Measurements from ENCODE around the gene CTLA4. TPM values are rescaled to one million over a fixed set of nuclear protein-coding genes. Genes with fewer than 3 reads are reported as not detected.

Gene CTLA4
- polyA plus RNA-seq, 1 donor (not counting 4 experiments of a cell fraction or from before 2014, with no cell fraction given), result not detected

DNA sequence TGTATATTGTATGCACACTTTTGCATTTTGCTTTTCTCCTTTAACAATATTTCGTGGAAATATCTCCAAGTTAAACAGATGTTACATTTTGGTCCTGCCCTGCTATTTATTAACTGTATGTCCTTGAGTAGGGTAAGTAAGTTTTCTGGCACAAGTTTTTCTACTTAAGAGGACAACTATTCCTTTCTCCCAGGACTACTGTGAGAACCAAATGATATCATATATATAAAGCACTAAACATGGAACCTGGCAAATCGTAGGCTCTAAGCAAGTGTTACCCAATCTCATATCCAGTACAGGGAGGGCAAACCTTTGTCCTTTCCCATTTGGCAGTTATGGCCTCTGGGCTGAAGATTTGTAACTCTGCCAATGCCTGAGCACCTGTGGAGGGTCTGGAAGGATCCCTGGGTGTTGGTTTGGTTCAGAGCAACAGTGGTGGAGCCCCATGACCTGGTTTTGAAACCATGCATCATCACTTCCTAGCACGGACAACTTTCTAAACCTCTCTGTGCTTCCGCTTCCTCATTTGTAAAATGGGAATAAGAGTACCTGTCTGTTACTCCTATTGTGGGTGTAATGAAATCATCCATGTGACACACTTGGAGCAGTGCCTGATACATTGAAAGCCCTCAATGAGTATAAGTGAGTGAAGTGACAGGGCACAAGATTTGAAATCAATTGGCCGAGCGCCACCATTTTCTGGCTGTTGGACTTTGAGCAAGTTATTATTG, 40.7 kb downstream of the CTLA4 start:
- TF ChIP-seq, protein P1, sequence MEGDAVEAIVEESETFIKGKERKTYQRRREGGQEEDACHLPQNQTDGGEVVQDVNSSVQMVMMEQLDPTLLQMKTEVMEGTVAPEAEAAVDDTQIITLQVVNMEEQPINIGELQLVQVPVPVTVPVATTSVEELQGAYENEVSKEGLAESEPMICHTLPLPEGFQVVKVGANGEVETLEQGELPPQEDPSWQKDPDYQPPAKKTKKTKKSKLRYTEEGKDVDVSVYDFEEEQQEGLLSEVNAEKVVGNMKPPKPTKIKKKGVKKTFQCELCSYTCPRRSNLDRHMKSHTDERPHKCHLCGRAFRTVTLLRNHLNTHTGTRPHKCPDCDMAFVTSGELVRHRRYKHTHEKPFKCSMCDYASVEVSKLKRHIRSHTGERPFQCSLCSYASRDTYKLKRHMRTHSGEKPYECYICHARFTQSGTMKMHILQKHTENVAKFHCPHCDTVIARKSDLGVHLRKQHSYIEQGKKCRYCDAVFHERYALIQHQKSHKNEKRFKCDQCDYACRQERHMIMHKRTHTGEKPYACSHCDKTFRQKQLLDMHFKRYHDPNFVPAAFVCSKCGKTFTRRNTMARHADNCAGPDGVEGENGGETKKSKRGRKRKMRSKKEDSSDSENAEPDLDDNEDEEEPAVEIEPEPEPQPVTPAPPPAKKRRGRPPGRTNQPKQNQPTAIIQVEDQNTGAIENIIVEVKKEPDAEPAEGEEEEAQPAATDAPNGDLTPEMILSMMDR (optimal IDR thresholded peaks at IDR 0.05 in 1 of 3, IDR thresholded peaks at IDR 0.05 in 1 of 3, conservative IDR thresholded peaks at IDR 0.05 in 1 of 3; ENCODE audit: extremely low read depth in 1 of 3, insufficient read depth in 2 of 3, low read length in 3 of 3), result no peak
- TF ChIP-seq EZH2 (IDR thresholded peaks at IDR 0.05; ENCODE audit: low read length), result no peak
- Histone ChIP-seq H3K27me3 (ENCODE audit: control insufficient read depth, extremely low read depth, insufficient read depth, low read length) (no peaks in the 10 kb centered on the region), H3K9me1 (ENCODE audit: control insufficient read depth, extremely low read depth, insufficient read depth, low read length) (no peaks in the 10 kb centered on the region), H3K9me3 (ENCODE audit: control insufficient read depth, low read depth, low read length) (no peaks in the 10 kb centered on the region), H2AFZ (ENCODE audit: control insufficient read depth, low read length) (no peak overlapping the region), H3K9ac (ENCODE audit: control insufficient read depth, extremely low read depth, insufficient read depth, low read length) (no peak overlapping the region), H3K27ac (ENCODE audit: control insufficient read depth, insufficient read depth, low read length) (no peak overlapping the region), H4K20me1 (ENCODE audit: control insufficient read depth, extremely low read depth, insufficient read depth, low read length) (no peaks in the 10 kb centered on the region), H3K79me2 (ENCODE audit: control insufficient read depth, insufficient read depth, low read length) (no peaks in the 10 kb centered on the region), H3K4me1 (ENCODE audit: control insufficient read depth, extremely low read depth, insufficient read depth, low read length) (no peaks in the 10 kb centered on the region), H3K36me3 (ENCODE audit: control insufficient read depth in 2 of 2, extremely low read depth in 1 of 2, insufficient read depth in 2 of 2, low read length in 2 of 2) (no peaks in the 10 kb centered on the region), H3K4me2 (ENCODE audit: control insufficient read depth, extremely low read depth, insufficient read depth, low read depth, low read length) (no peak overlapping the region), H3K4me3 (ENCODE audit: control insufficient read depth in 2 of 3, extremely low read depth in 1 of 3, insufficient read depth in 2 of 3, low read depth in 1 of 3, low read length in 3 of 3) (no peak overlapping the region)
- dilution Hi-C loops (cut with MboI; ENCODE audit: extremely low pct_ligation_motif_present, low sequenced_read_pairs), result no loop called here
- DNase-seq (ENCODE audit: low read depth, low spot score), result no peak
- FAIRE-seq, result no peak

DNA sequence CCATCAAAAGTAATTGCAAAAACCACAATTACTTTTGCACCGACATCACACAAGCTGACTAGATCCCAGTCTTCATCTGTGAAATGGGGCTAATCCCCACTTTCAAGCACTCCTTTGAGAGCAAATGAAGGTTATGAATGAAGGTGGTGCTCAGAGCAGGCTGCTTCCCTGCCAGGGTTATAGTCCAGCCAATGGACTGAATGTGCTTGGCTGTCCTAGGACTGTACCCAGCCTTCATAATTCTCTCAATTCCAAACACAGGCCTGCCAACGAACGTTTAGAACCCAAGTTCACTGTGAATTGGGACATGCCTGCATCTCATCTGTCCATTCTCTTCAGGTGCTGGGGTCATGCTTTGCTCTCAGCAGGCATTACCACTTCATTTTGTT, 41.2 kb downstream of the CTLA4 start:
- Histone ChIP-seq H4K20me1 (ENCODE audit: control insufficient read depth, extremely low read depth, insufficient read depth, low read length) (no peaks in the 10 kb centered on the region), H3K9ac (ENCODE audit: control insufficient read depth, extremely low read depth, insufficient read depth, low read length) (no peak overlapping the region), H3K4me3 (ENCODE audit: control insufficient read depth in 2 of 3, extremely low read depth in 1 of 3, insufficient read depth in 2 of 3, low read depth in 1 of 3, low read length in 3 of 3) (no peak overlapping the region), H3K4me2 (ENCODE audit: control insufficient read depth, extremely low read depth, insufficient read depth, low read depth, low read length) (no peak overlapping the region), H3K9me3 (ENCODE audit: control insufficient read depth, low read depth, low read length) (no peaks in the 10 kb centered on the region), H3K27ac (ENCODE audit: control insufficient read depth, insufficient read depth, low read length) (no peak overlapping the region), H3K9me1 (ENCODE audit: control insufficient read depth, extremely low read depth, insufficient read depth, low read length) (no peaks in the 10 kb centered on the region), H3K36me3 (ENCODE audit: control insufficient read depth in 2 of 2, extremely low read depth in 1 of 2, insufficient read depth in 2 of 2, low read length in 2 of 2) (no peaks in the 10 kb centered on the region), H3K79me2 (ENCODE audit: control insufficient read depth, insufficient read depth, low read length) (no peaks in the 10 kb centered on the region), H3K4me1 (ENCODE audit: control insufficient read depth, extremely low read depth, insufficient read depth, low read length) (no peaks in the 10 kb centered on the region), H2AFZ (ENCODE audit: control insufficient read depth, low read length) (no peak overlapping the region), H3K27me3 (ENCODE audit: control insufficient read depth, extremely low read depth, insufficient read depth, low read length) (no peaks in the 10 kb centered on the region)
- TF ChIP-seq, protein P1 (optimal IDR thresholded peaks at IDR 0.05 in 1 of 3, IDR thresholded peaks at IDR 0.05 in 1 of 3, conservative IDR thresholded peaks at IDR 0.05 in 1 of 3; ENCODE audit: extremely low read depth in 1 of 3, insufficient read depth in 2 of 3, low read length in 3 of 3), result no peak
- no peak for TF ChIP-seq EZH2 (IDR thresholded peaks at IDR 0.05; ENCODE audit: low read length)
- DNase-seq (ENCODE audit: low read depth, low spot score), result no peak
- no peak for FAIRE-seq
- dilution Hi-C loops (cut with MboI; ENCODE audit: extremely low pct_ligation_motif_present, low sequenced_read_pairs), result no loop called here

Measured in keratinocyte (primary cell).